ENCODE data around the gene COX5A. TPM values are rescaled to one million over a fixed set of nuclear protein-coding genes. Genes with fewer than 3 reads are reported as not detected.
A peak's percentile ranks its signal among the peaks of the same experiment; 100 is the strongest.
"Not testable (repeated sequence)": the region's sequence is repeated elsewhere in the genome, so short reads cannot be mapped to it uniquely, and the experiment has no call there.

Gene COX5A
- polyA plus RNA-seq, 4 donors: 231 to 931 (median 808) TPM

GRCh38 chr15:74903676-74904075, 34.2 kb downstream of the COX5A start:
- no peak overlapping the region for H3K27ac ChIP-seq (ENCODE audit: low read depth in 1 of 3, low read length in 2 of 3)
- no peak overlapping the region for H3K4me3 ChIP-seq (ENCODE audit: low read depth in 1 of 3, low read length in 3 of 3)
- DNase-seq: no peak
- 93 to 95% (median 94%) methylated on average over 1 of the region's 1 CpG for WGBS, 3 donors
- peaks cover 9 to 54% (median 23%) of the 10 kb centered on the region in 3 donors for H3K36me3 ChIP-seq (ENCODE audit: control insufficient read depth in 3 of 3, insufficient read depth in 2 of 3, low read depth in 1 of 3, low read length in 3 of 3)
- no peaks in the 10 kb centered on the region for H3K27me3 ChIP-seq (ENCODE audit: control insufficient read depth in 3 of 3, insufficient read depth in 3 of 3, low read length in 3 of 3)
- peaks cover 0 to 19% (median 0%) of the 10 kb centered on the region in 3 donors for H3K4me1 ChIP-seq (ENCODE audit: control insufficient read depth in 3 of 3, insufficient read depth in 2 of 3, low read depth in 1 of 3, low read length in 2 of 3)
- H3K9me3 ChIP-seq (ENCODE audit: control insufficient read depth in 2 of 2, insufficient read depth in 1 of 2, low read depth in 1 of 2, low read length in 1 of 2): no peaks in the 10 kb centered on the region
- no peak for FAIRE-seq

- FAIRE-seq (no peak), DNase-seq (no peak)
- Histone ChIP-seq H3K4me1 (ENCODE audit: control insufficient read depth in 3 of 3, insufficient read depth in 2 of 3, low read depth in 1 of 3, low read length in 2 of 3) (peaks cover 0 to 15% (median 0%) of the 10 kb centered on the region in 3 donors), H3K4me3 (ENCODE audit: low read depth in 1 of 3, low read length in 3 of 3) (no peak overlapping the region), H3K9me3 (ENCODE audit: control insufficient read depth in 2 of 2, insufficient read depth in 1 of 2, low read depth in 1 of 2, low read length in 1 of 2) (no peaks in the 10 kb centered on the region), H3K27me3 (ENCODE audit: control insufficient read depth in 3 of 3, insufficient read depth in 3 of 3, low read length in 3 of 3) (no peaks in the 10 kb centered on the region), H3K36me3 (ENCODE audit: control insufficient read depth in 3 of 3, insufficient read depth in 2 of 3, low read depth in 1 of 3, low read length in 3 of 3) (peaks cover 9 to 65% (median 23%) of the 10 kb centered on the region in 3 donors), H3K27ac (ENCODE audit: low read depth in 1 of 3, low read length in 2 of 3) (no peak overlapping the region)
- 85 to 99% (median 87%) methylated on average over 4 of the region's 4 CpGs for WGBS, 3 donors
Measured at GRCh38 chr15:74902295-74903075, 35.4 kb downstream of the COX5A start.

- H3K27ac ChIP-seq (ENCODE audit: low read depth in 1 of 3, low read length in 2 of 3): peak overlapping the region in 1 of 3 donors; percentile 4
- H3K36me3 ChIP-seq (ENCODE audit: control insufficient read depth in 3 of 3, insufficient read depth in 2 of 3, low read depth in 1 of 3, low read length in 3 of 3): peaks cover 9 to 73% (median 23%) of the 10 kb centered on the region in 3 donors
Measured at GRCh38 chr15:74901612-74902063, 36.2 kb downstream of the COX5A start.

GRCh38 chr15:74897300-74897701, 40.6 kb downstream of the COX5A start:
- Histone ChIP-seq H3K4me1 (ENCODE audit: control insufficient read depth in 3 of 3, insufficient read depth in 2 of 3, low read depth in 1 of 3, low read length in 2 of 3) (peaks cover 0 to 6% (median 4%) of the 10 kb centered on the region in 3 donors), H3K27me3 (ENCODE audit: control insufficient read depth in 3 of 3, insufficient read depth in 3 of 3, low read length in 3 of 3) (no peaks in the 10 kb centered on the region), H3K4me3 (ENCODE audit: low read depth in 1 of 3, low read length in 3 of 3) (no peak overlapping the region), H3K27ac (ENCODE audit: low read depth in 1 of 3, low read length in 2 of 3) (no peak overlapping the region), H3K9me3 (ENCODE audit: control insufficient read depth in 2 of 2, insufficient read depth in 1 of 2, low read depth in 1 of 2, low read length in 1 of 2) (no peaks in the 10 kb centered on the region), H3K36me3 (ENCODE audit: control insufficient read depth in 3 of 3, insufficient read depth in 2 of 3, low read depth in 1 of 3, low read length in 3 of 3) (peaks cover 2 to 89% (median 12%) of the 10 kb centered on the region in 3 donors)
- FAIRE-seq: no peak
- no peak for DNase-seq
- 84 to 85% (median 85%) methylated on average over 6 of the region's 6 CpGs for WGBS, 3 donors

More at GRCh38 chr15:74901612-74902063, 36.2 kb downstream of the COX5A start:
- no peak overlapping the region for H3K4me3 ChIP-seq (ENCODE audit: low read depth in 1 of 3, low read length in 3 of 3)
- H3K4me1 ChIP-seq (ENCODE audit: control insufficient read depth in 3 of 3, insufficient read depth in 2 of 3, low read depth in 1 of 3, low read length in 2 of 3): peaks cover 0 to 11% (median 0%) of the 10 kb centered on the region in 3 donors
- DNase-seq: peak; percentile 77 to 83
- WGBS, 3 donors: 9 to 18% (median 10%) methylated on average over 5 of the region's 5 CpGs
- H3K27me3 ChIP-seq (ENCODE audit: control insufficient read depth in 3 of 3, insufficient read depth in 3 of 3, low read length in 3 of 3): no peaks in the 10 kb centered on the region
- no peaks in the 10 kb centered on the region for H3K9me3 ChIP-seq (ENCODE audit: control insufficient read depth in 2 of 2, insufficient read depth in 1 of 2, low read depth in 1 of 2, low read length in 1 of 2)
- no peak for FAIRE-seq

GRCh38 chr15:74896316-74896715, 41.6 kb downstream of the COX5A start:
- WGBS, 3 donors: 90 to 92% (median 91%) methylated on average over 3 of the region's 3 CpGs
- no peak for DNase-seq
- H3K36me3 ChIP-seq (ENCODE audit: control insufficient read depth in 3 of 3, insufficient read depth in 2 of 3, low read depth in 1 of 3, low read length in 3 of 3): peaks cover 2 to 92% (median 12%) of the 10 kb centered on the region in 3 donors
- peaks cover 0 to 14% (median 4%) of the 10 kb centered on the region in 3 donors for H3K4me1 ChIP-seq (ENCODE audit: control insufficient read depth in 3 of 3, insufficient read depth in 2 of 3, low read depth in 1 of 3, low read length in 2 of 3)
- H3K9me3 ChIP-seq (ENCODE audit: control insufficient read depth in 2 of 2, insufficient read depth in 1 of 2, low read depth in 1 of 2, low read length in 1 of 2): no peaks in the 10 kb centered on the region
- FAIRE-seq: no peak
- H3K27ac ChIP-seq (ENCODE audit: low read depth in 1 of 3, low read length in 2 of 3): no peak overlapping the region
- H3K27me3 ChIP-seq (ENCODE audit: control insufficient read depth in 3 of 3, insufficient read depth in 3 of 3, low read length in 3 of 3): no peaks in the 10 kb centered on the region
- no peak overlapping the region for H3K4me3 ChIP-seq (ENCODE audit: low read depth in 1 of 3, low read length in 3 of 3)

GRCh38 chr15:74895830-74896229, 42.0 kb downstream of the COX5A start:
- 94 to 96% (median 95%) methylated on average over 6 of the region's 6 CpGs for WGBS, 3 donors
- no peak for FAIRE-seq
- no peak for DNase-seq
- Histone ChIP-seq H3K4me1 (ENCODE audit: control insufficient read depth in 3 of 3, insufficient read depth in 2 of 3, low read depth in 1 of 3, low read length in 2 of 3) (peaks cover 0 to 17% (median 4%) of the 10 kb centered on the region in 3 donors), H3K27me3 (ENCODE audit: control insufficient read depth in 3 of 3, insufficient read depth in 3 of 3, low read length in 3 of 3) (no peaks in the 10 kb centered on the region), H3K4me3 (ENCODE audit: low read depth in 1 of 3, low read length in 3 of 3) (no peak overlapping the region), H3K36me3 (ENCODE audit: control insufficient read depth in 3 of 3, insufficient read depth in 2 of 3, low read depth in 1 of 3, low read length in 3 of 3) (peaks cover 2 to 90% (median 10%) of the 10 kb centered on the region in 3 donors), H3K27ac (ENCODE audit: low read depth in 1 of 3, low read length in 2 of 3) (no peak overlapping the region), H3K9me3 (ENCODE audit: control insufficient read depth in 2 of 2, insufficient read depth in 1 of 2, low read depth in 1 of 2, low read length in 1 of 2) (no peaks in the 10 kb centered on the region)

GRCh38 chr15:74894383-74894782, 43.5 kb downstream of the COX5A start:
- Histone ChIP-seq H3K4me1 (ENCODE audit: control insufficient read depth in 3 of 3, insufficient read depth in 2 of 3, low read depth in 1 of 3, low read length in 2 of 3) (peaks cover 0 to 27% (median 4%) of the 10 kb centered on the region in 3 donors), H3K36me3 (ENCODE audit: control insufficient read depth in 3 of 3, insufficient read depth in 2 of 3, low read depth in 1 of 3, low read length in 3 of 3) (peaks cover 2 to 77% (median 2%) of the 10 kb centered on the region in 3 donors)
- FAIRE-seq; DNase-seq; H3K27me3 ChIP-seq (ENCODE audit: control insufficient read depth in 3 of 3, insufficient read depth in 3 of 3, low read length in 3 of 3); H3K9me3 ChIP-seq (ENCODE audit: control insufficient read depth in 2 of 2, insufficient read depth in 1 of 2, low read depth in 1 of 2, low read length in 1 of 2); H3K4me3 ChIP-seq (ENCODE audit: low read depth in 1 of 3, low read length in 3 of 3); H3K27ac ChIP-seq (ENCODE audit: low read depth in 1 of 3, low read length in 2 of 3): not testable (repeated sequence)
- WGBS, 3 donors: 93 to 99% (median 97%) methylated on average over 7 of the region's 7 CpGs

GRCh38 chr15:74893627-74894026, 44.2 kb downstream of the COX5A start:
- Histone ChIP-seq H3K4me1 (ENCODE audit: control insufficient read depth in 3 of 3, insufficient read depth in 2 of 3, low read depth in 1 of 3, low read length in 2 of 3) (peaks cover 2 to 34% (median 4%) of the 10 kb centered on the region in 3 donors), H3K9me3 (ENCODE audit: control insufficient read depth in 2 of 2, insufficient read depth in 1 of 2, low read depth in 1 of 2, low read length in 1 of 2) (no peaks in the 10 kb centered on the region), H3K4me3 (ENCODE audit: low read depth in 1 of 3, low read length in 3 of 3) (no peak overlapping the region), H3K36me3 (ENCODE audit: control insufficient read depth in 3 of 3, insufficient read depth in 2 of 3, low read depth in 1 of 3, low read length in 3 of 3) (peaks cover 0 to 70% (median 0%) of the 10 kb centered on the region in 3 donors), H3K27me3 (ENCODE audit: control insufficient read depth in 3 of 3, insufficient read depth in 3 of 3, low read length in 3 of 3) (no peaks in the 10 kb centered on the region), H3K27ac (ENCODE audit: low read depth in 1 of 3, low read length in 2 of 3) (no peak overlapping the region)
- DNase-seq (no peak), FAIRE-seq (no peak)
- 66 to 85% (median 85%) methylated on average over 3 of the region's 3 CpGs for WGBS, 3 donors

All from small intestine (tissue), 7 donors.